Chondrocyte (in vitro differentiated cells): ENCODE results near the gene RYR2. TPM values are rescaled to one million over a fixed set of nuclear protein-coding genes. Genes with fewer than 3 reads are reported as not detected.

ENCODE experiments used
- DNase-seq: peaks from one replicate; pipeline ENCODE4 v3.0.0; 2021; ENCODE audit warnings: mixed read lengths, low spot score
- H3K27ac Mint-ChIP-seq: one replicate; pipeline ENCODE4 v1.8.0; 2021; ENCODE audit warnings: mild to moderate bottlenecking, moderate library complexity, mixed read lengths; ENCODE audit not compliant: unreplicated experiment
- H3K27me3 Mint-ChIP-seq: 2 replicates; pipeline ENCODE4 v1.8.0; 2021; ENCODE audit warnings: low read depth, mixed read lengths
- H3K36me3 Mint-ChIP-seq: 2 replicates; pipeline ENCODE4 v1.8.0; 2021; ENCODE audit warnings: low read depth, mixed read lengths
- H3K4me1 Mint-ChIP-seq: 2 replicates; pipeline ENCODE4 v1.8.0; 2021; ENCODE audit warnings: low read depth, mild to moderate bottlenecking, mixed read lengths
- H3K4me3 Mint-ChIP-seq: one replicate; pipeline ENCODE4 v1.8.0; 2021; ENCODE audit warnings: mild to moderate bottlenecking, moderate library complexity, mixed read lengths; ENCODE audit not compliant: unreplicated experiment
- H3K9me3 Mint-ChIP-seq: 2 replicates; pipeline ENCODE4 v1.8.0; 2021; ENCODE audit warnings: low read depth, mixed read lengths
- total RNA-seq: library from RNA; stranded (reverse); gene quantifications from 3 replicates; pipeline ENCODE4 v1.2.1, GENCODE V29; 2021
- TF ChIP-seq, protein P1 (sequence below): fragments of 200-600 bp; sonication (generic); IDR thresholded peaks from 2 replicates; pipeline ENCODE4 v1.5.0; 2021; ENCODE audit warnings: antibody characterized with exemption, mild to moderate bottlenecking, moderate library complexity

RYR2 gene
- total RNA-seq, 1 donor from 2014 or later = 0.12 TPM

DNA sequence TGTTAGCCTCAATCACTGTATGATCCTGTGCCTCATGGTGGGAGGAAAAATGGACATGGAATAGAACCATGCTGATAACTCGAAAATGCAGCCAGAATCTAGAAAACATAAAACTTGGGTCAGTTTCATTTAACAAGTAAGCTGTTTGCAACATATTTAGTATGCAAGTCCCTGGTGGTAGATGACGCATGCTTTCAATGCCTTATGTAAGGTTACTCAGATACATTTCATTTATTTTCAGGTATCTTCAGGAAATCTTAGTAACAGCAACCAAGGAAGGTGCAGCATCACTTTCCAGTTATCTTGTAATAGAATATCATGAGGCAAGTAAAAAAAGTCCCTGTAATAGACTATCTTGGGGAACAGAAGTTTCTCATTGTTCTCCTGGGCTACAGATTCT, 92.9 kb downstream of the RYR2 start:
- no peak for DNase-seq

DNA sequence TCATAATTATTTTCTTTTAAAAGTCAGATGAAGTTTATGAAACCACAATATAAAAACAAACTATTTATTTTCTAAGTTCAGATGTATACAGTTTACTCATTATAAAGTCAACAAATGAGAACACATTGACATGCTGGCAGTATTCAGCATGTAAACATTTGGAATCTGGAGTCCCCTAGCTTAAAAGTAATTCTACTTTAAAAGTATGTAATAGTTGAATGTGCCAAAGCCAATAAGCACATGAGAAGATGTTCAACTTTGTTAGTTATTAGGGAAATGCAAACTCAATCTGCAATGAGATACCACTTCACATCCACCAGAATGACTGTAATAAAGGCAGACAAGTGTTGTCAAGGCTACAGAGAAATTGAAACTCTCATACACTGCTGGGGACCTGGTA, 96.6 kb downstream of the RYR2 start:
- TF ChIP-seq, protein P1, sequence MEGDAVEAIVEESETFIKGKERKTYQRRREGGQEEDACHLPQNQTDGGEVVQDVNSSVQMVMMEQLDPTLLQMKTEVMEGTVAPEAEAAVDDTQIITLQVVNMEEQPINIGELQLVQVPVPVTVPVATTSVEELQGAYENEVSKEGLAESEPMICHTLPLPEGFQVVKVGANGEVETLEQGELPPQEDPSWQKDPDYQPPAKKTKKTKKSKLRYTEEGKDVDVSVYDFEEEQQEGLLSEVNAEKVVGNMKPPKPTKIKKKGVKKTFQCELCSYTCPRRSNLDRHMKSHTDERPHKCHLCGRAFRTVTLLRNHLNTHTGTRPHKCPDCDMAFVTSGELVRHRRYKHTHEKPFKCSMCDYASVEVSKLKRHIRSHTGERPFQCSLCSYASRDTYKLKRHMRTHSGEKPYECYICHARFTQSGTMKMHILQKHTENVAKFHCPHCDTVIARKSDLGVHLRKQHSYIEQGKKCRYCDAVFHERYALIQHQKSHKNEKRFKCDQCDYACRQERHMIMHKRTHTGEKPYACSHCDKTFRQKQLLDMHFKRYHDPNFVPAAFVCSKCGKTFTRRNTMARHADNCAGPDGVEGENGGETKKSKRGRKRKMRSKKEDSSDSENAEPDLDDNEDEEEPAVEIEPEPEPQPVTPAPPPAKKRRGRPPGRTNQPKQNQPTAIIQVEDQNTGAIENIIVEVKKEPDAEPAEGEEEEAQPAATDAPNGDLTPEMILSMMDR = no peak
- DNase-seq = no peak
- H3K27ac Mint-ChIP-seq = no peak overlapping the region

More for the DNA sequence above, 92.9 kb downstream of the RYR2 start:
- Mint-ChIP-seq H3K9me3 (peaks cover 34% of the 10 kb centered on the region), H3K27ac (no peak overlapping the region), H3K4me1 (no peaks in the 10 kb centered on the region), H3K36me3 (no peaks in the 10 kb centered on the region), H3K27me3 (no peaks in the 10 kb centered on the region), H3K4me3 (no peak overlapping the region)
- TF ChIP-seq, protein P1 = no peak

DNA sequence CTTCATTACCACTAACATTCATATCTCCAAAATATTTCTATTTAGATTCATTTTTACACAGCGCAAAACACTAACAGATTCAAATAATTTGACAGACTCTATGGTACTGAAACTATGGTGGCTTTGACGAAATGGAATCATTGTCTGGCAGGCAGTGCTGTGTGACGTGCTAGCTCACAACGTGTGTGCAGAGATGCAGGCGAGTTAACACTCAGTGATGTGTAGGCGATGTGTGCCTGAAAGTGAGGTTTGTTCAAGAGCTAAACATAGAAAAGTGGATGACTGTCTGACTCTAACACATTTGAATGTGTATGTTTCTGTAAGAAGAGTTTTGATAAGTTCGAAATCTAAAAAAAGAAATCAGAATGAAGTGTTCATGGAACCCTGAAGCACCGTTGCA, 97.7 kb downstream of the RYR2 start:
- TF ChIP-seq, protein P1 = no peak
- no peak overlapping the region for H3K4me3 Mint-ChIP-seq
- no peaks in the 10 kb centered on the region for H3K36me3 Mint-ChIP-seq
- no peak for DNase-seq
- H3K27me3 Mint-ChIP-seq = no peaks in the 10 kb centered on the region
- H3K27ac Mint-ChIP-seq = no peak overlapping the region
- peaks cover 3% of the 10 kb centered on the region for H3K9me3 Mint-ChIP-seq
- H3K4me1 Mint-ChIP-seq = no peaks in the 10 kb centered on the region

More for the DNA sequence above, 96.6 kb downstream of the RYR2 start:
- H3K36me3 Mint-ChIP-seq = no peaks in the 10 kb centered on the region
- H3K27me3 Mint-ChIP-seq = no peaks in the 10 kb centered on the region
- H3K4me1 Mint-ChIP-seq = no peaks in the 10 kb centered on the region
- peaks cover 4% of the 10 kb centered on the region for H3K9me3 Mint-ChIP-seq
- no peak overlapping the region for H3K4me3 Mint-ChIP-seq

DNA sequence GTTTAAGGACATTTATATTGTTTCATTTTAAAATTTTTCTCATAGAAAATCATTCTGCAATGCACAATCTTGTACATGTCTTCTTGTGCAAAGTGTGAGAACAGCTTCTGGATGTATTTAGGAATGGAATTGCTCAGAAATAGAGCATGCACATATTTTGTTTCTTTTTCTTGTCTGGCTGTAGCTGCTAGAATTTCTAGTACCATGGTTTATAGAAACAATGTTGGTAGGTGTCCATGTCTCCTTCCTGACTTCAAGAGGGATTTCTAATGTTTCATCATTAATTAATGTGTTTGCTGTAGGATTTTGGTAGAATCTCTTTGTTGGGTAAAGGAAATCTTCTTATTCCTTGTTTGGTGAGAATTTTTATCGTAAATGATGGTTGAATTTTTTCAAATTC, 99.0 kb downstream of the RYR2 start:
- TF ChIP-seq, protein P1 = no peak
- H3K27ac Mint-ChIP-seq = no peak overlapping the region
- H3K36me3 Mint-ChIP-seq = no peaks in the 10 kb centered on the region
- H3K4me3 Mint-ChIP-seq = no peak overlapping the region
- H3K4me1 Mint-ChIP-seq = no peaks in the 10 kb centered on the region
- DNase-seq = no peak
- no peaks in the 10 kb centered on the region for H3K9me3 Mint-ChIP-seq
- peaks cover 3% of the 10 kb centered on the region for H3K27me3 Mint-ChIP-seq

DNA sequence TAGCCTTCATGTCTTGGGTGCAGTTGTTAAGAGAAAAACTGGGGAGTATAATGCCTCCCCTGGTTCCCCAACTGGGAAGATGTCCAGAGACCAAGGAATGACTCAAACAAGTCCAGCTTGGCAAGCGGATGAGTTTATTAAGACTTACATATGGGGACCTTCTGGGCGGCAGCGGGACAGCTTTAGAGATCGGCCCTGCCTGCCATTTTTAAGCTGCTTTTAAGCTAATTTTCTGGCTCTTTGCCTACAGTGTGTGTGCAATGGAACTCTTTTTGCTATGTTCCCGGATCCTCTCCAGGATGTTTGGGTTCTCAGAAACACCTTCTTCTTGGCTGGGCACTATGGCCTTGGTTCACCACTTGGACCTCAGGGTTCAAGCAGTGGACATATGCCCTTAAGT, 99.5 kb downstream of the RYR2 start:
- TF ChIP-seq, protein P1 = no peak
- Mint-ChIP-seq H3K27ac (no peak overlapping the region), H3K4me1 (no peaks in the 10 kb centered on the region), H3K4me3 (no peak overlapping the region), H3K27me3 (peaks cover 3% of the 10 kb centered on the region), H3K9me3 (no peaks in the 10 kb centered on the region), H3K36me3 (no peaks in the 10 kb centered on the region)
- no peak for DNase-seq
